Amygdala (tissue), 56 donors: ENCODE measurements around the gene CYP2C9.
A peak's percentile ranks its signal among the peaks of the same experiment; 100 is the strongest.
"Not testable (repeated sequence)": the region's sequence is repeated elsewhere in the genome, so short reads cannot be mapped to it uniquely, and the experiment has no call there.

Source experiments
- DNase-seq, 56 donors: peaks; one replicate each; lab custom pipeline; 2025; lab: John Stamatoyannopoulos, UW

CYP2C9 gene

GRCh38 chr10:94938383-94938782, at the start of gene CYP2C9:
CYP2C9 (plus strand) TSS chr10:94938658; CDS start chr10:94938683, 25 bp downstream.
- DNase-seq: no peak

- DNase-seq: no peak
Measured at GRCh38 chr10:94889123-94889522, 49.3 kb upstream of the CYP2C9 start.

- DNase-seq: no peak
Measured at GRCh38 chr10:94890264-94891022, 48.0 kb upstream of the CYP2C9 start.

DNA sequence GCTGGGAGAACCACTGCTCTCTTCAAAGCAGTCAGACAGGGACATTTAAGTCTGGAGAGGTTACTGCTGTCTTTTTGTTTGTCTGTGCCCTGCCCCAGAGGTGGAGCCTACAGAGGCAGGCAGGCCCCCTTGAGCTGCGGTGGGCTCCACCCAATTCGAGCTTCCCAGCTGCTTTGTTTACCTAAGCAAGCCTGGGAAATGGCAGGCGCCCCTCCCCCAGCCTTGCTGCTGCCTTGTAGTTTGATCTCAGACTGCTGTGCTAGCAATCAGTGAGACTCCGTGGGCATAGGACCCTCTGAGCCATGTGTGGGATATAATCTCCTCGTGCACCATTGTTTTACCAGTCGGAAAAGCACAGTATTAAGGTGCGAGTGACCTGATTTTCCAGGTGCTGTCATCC, 40.0 kb upstream of the CYP2C9 start:
- DNase-seq: not testable (repeated sequence)

DNA sequence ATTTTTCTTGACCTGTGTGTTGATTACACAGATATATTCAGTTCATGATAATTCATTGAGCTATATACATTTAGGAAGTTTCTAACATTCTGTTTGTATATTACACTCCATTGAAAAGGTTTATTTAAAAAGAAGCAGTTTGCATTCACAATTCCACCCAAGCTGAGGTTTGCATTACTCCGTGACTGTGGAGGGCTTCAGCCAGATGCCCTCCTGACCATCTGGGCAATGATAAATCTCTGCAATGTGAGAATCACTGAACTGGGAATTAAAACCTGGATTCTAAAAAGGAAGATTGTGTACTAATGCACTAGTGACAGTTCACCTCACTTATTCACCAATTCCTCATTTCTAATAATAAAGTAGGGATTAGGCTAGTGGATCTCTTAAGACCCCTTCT, 36.4 kb upstream of the CYP2C9 start:
- no peak for DNase-seq

DNA sequence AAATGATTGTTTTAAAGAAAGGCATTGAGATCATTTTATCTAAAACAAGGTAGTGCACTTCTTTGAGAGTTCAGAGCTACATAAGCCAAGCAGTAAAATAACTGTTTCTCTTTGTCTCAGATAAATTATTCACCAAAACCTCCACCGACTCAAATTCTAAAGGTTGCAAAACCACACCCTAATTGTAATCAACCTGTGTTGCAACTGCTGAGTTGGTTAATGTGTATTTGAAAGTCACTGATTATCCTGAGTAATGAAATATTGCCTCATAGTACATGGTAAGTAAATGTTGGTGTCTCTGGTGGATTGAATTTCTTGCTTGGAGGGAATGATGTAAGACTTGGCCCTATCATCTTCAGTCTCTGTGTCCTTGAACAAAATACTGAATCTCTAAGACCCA, 35.9 kb upstream of the CYP2C9 start:
- no peak for DNase-seq

DNA sequence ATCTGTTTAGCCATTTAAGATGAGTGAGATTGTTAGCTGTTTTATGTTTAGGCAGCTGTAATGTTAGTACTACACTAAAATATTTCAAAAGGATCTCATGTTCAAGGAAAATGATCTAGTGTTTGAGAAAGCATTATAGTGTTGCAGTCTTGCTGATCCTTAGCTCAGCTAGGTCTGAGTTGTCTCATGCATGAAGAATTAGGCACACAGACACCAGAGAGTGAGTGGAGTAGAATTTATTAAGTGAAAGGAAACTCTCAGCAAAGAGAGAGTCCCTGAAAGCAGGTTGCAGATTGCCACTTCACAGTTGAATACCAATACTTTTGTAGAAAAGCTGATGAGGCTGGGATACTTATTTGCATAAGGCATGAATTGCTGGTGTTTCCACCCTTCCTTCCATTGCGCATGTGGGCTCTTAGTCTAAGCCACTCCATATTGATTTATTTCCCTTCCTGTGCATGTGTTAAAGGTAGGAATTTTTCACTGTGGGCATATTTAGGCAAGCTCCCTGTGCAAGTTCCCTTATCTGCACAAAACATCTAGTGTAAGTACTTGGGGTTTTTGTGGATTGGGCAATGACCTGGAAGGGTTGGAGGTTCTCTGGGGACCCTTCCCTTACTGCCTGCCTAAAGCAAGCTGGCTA, 33.8 kb upstream of the CYP2C9 start:
- not testable (repeated sequence) for DNase-seq

DNA sequence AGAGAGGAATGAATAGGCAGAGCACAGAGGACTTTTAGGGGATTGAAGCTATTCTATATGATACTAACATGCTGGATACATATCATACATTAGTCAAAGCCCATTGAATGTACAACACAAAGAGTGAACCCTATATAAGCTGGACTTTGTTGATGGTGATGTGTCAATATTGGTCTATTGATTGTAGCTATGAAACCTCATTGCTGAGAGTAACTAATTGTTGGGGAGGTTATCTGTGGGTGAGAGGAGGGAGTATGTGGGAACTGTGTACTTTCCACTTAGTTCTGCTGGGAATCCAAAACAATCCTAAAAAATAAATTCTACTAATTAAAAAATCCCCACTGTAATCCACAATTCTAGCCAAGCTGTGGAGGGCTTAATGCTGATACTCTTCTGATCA, 22.0 kb upstream of the CYP2C9 start:
- DNase-seq: no peak

GRCh38 chr10:94936721-94937120, 1.7 kb upstream of the CYP2C9 start:
- DNase-seq: no peak

GRCh38 chr10:94943432-94944103, 5.1 kb downstream of the CYP2C9 start:
- DNase-seq: not testable (repeated sequence)

- not testable (repeated sequence) for DNase-seq
Measured at GRCh38 chr10:94946181-94946580, 7.7 kb downstream of the CYP2C9 start.

GRCh38 chr10:94963901-94964300, 25.4 kb downstream of the CYP2C9 start:
- DNase-seq: peak in 2 of 56 donors; percentile 4 to 6

DNA sequence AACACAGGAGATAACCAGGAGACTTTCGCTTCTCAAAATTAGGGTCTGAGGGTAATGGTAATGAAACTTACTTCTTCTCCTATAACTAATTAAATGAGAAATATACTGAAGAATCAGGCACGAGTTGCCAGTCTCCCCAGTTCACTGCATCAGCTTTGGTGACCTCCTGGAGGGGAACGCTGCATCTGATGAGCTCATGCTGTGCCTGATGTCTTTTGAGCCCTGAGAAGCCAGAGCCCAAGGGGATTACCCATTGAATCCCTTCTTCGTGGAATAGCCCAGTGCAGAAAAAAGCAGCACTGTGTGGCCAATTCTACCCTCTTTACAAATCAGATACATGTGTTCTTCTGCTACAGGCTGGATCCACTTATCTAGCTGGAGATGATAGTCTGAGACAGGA, 45.1 kb downstream of the CYP2C9 start:
- DNase-seq: no peak

DNA sequence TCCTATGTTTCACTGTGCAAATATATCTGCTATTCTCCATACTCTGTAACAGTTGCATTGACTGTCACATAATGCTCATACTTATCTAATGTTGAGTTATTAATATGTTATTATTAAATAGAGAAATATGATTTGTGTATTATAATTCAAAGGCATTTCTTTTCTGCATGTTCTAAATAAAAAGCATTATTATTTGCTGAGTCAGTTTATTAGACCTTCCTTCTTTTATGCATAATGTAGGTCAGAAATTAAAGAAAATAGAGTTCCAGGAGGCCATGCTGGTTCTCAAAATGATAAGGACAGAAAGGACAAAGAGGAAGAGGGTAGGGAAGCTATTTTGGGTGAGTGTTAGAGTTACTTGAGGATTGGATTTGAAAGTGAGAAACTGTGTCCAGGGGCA, 50.7 kb downstream of the CYP2C9 start:
- DNase-seq: no peak

DNA sequence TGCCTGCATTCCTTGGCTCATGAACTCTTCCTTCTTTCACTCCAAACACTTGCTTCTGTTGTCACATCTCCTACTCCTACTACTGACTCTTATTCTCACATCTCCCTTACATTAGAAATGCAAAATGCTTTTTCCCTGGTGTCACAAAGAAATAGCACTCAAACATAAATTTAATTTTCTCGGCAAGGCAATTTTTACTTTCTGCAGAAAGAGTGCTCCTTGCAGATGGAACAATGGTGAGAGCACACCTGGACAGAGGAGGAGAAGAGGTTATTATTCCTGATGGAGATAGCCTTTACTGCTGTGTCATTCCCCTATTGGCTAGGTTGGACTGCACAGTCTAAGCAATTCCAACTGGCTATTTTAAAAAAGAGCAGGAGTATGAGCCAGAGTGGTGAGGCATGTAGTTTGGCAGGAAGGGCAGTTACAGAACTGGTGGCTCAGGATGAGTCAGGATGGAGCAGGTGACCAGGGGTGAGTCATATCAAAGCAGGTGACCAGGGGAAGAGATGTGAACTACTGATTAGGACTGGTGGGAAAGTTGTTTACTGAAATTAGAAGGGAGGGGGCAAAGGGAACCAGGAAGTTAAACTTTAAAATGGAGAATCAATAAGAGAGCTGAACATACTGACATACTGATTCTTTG, 52.9 kb downstream of the CYP2C9 start:
- DNase-seq: no peak

DNA sequence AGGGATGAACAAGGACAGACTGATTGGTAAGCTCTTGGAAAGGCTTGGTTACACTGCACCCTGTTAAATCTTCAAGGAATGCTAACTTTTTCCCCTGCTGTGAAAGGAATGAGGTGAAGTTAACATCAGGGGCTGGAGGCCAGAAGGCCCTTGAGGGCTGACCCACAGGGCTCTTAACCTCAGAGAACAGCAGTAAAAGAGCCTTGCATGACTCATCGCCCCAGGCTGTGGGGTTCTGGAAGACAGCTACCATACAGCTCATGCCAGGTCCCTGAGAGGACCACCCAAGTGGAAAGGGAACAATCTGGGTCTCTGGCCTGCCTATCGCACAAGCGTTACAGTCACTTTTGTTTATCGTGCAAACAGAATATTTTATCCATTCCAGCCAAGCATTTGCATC, 54.4 kb downstream of the CYP2C9 start:
- DNase-seq: no peak

DNA sequence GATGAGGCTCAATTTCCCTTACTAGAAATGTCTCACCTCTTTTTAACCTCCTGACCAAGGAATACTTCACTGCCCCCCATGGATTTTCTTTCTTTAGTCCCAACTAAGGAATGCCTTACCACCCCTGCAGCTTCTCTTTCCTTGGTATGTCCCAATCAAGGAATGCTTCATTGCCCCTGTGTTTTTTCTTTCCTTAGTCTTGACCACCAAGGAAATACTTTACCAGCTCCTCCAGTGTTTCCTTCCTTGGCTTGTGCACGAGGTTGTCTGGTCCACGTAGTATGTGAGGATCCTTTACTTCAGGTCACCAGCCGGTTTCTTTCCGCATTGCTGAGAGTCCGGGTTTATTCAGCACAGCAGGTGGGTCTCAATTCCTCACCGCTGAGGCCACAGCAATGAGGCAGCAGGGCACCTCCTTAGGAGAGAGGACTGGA, 59.3 kb downstream of the CYP2C9 start:
- no peak for DNase-seq

GRCh38 chr10:95026461-95026860, 88.0 kb downstream of the CYP2C9 start:
- DNase-seq: no peak

DNA sequence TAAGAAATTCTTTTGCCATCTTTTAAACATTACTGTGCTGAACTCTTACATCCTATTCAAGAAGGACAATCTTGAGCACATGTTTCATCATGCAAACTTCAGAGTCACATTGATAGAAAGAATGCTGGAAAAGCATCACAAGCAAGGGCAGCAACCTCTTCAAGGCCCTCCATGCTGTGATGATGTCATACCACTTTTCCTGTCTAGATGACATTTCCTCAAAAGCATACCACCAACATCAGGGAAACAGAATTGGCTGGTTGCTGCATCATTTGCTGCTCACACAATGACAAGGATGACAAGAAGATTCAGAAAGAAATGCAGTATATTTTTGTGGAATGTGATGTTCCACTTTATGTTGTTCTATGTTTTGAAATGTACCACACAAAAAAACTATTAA, 93.2 kb downstream of the CYP2C9 start:
- DNase-seq: no peak

DNA sequence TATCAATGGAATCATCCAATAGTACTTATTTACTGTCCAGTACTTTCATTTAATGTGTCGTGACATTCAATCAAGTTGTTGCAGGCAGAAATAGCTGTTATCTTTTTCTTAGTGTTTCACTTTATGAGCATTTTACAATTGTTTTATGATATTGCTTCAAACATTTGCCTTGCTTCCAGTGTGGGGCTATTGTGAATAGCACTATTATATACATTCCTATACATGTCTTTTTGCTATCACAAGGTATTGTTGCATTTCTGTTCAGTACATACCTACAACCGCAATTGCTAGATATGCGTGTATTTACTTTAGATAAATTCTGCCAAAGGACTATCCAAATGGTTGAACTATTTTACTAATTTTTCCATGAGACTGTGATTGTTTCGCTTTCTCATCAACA, 95.9 kb downstream of the CYP2C9 start:
- no peak for DNase-seq
